Amygdala (tissue), 56 donors: Measurements from ENCODE around the gene CYSTM1.
A peak's percentile ranks its signal among the peaks of the same experiment; 100 is the strongest.

Source experiments
- DNase-seq, 56 donors: peaks; one replicate each; lab custom pipeline; 2025; lab: John Stamatoyannopoulos, UW

Gene CYSTM1

GRCh38 chr5:140202078-140202477 is 27.1 kb downstream of the CYSTM1 start:
- no peak for DNase-seq

GRCh38 chr5:140202610-140203009 is 27.6 kb downstream of the CYSTM1 start:
- DNase-seq, result no peak

- no peak for DNase-seq
Observed at GRCh38 chr5:140205216-140205615, 30.2 kb downstream of the CYSTM1 start.

GRCh38 chr5:140205952-140206351 is 31.0 kb downstream of the CYSTM1 start:
- DNase-seq, result no peak

- DNase-seq, result no peak
Observed at GRCh38 chr5:140207250-140207964, 32.4 kb downstream of the CYSTM1 start.

- DNase-seq, result no peak
Observed at GRCh38 chr5:140208065-140208464, 33.1 kb downstream of the CYSTM1 start.

- DNase-seq, result no peak
Observed at GRCh38 chr5:140213370-140213983, 38.5 kb downstream of the CYSTM1 start.

GRCh38 chr5:140214831-140215230 is 39.8 kb downstream of the CYSTM1 start:
- DNase-seq, result no peak

GRCh38 chr5:140215276-140215675 is 40.3 kb downstream of the CYSTM1 start:
- no peak for DNase-seq

GRCh38 chr5:140216478-140217074 is 41.6 kb downstream of the CYSTM1 start:
- DNase-seq, result no peak

GRCh38 chr5:140217299-140218026 is 42.5 kb downstream of the CYSTM1 start:
- DNase-seq, result no peak

GRCh38 chr5:140219068-140219991 is 44.3 kb downstream of the CYSTM1 start:
- peak in 1 of 56 donors; percentile 8 for DNase-seq

- no peak for DNase-seq
Observed at GRCh38 chr5:140220032-140220697, 45.2 kb downstream of the CYSTM1 start.

- no peak for DNase-seq
Observed at GRCh38 chr5:140220698-140221064, 45.7 kb downstream of the CYSTM1 start.

- DNase-seq, result no peak
Observed at GRCh38 chr5:140221697-140222223, 46.8 kb downstream of the CYSTM1 start.

- DNase-seq, result no peak
Observed at GRCh38 chr5:140222416-140222815, 47.4 kb downstream of the CYSTM1 start.

GRCh38 chr5:140223567-140223966 is 48.6 kb downstream of the CYSTM1 start:
- DNase-seq, result no peak

- no peak for DNase-seq
Observed at GRCh38 chr5:140224658-140225057, 49.7 kb downstream of the CYSTM1 start.

GRCh38 chr5:140225396-140225795 is 50.4 kb downstream of the CYSTM1 start:
- no peak for DNase-seq
